Measurements from ENCODE around the gene UFL1.

Gene UFL1

DNA sequence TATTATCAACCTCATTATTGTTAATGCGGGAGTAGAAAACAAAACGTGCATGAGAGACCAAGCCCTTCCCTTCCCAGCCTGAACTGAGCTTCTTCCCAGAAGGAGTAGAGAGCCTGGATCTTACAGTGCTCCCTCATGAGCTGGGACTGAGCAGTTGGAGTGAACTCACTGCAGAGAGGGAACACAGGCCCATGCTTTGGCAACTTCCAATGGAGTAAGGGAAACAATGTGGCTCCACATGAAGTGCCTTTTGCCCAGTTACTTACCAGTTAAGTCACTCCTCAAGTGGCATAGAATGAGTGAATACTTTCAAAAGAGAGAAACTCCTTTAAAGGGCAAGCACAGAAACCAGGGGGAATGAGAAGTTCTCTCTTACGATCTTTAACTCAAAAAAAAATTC lies 53.8 kb downstream of the UFL1 start:
- no peak for DNase-seq (ENCODE audit: low read depth)

- DNase-seq (ENCODE audit: low read depth), result no peak
These were observed 54.6 kb downstream of the UFL1 start for GRCh38 chr6:96576221-96576620.

GRCh38 chr6:96582021-96582420 lies 60.4 kb downstream of the UFL1 start:
- no peak for DNase-seq (ENCODE audit: low read depth)

DNA sequence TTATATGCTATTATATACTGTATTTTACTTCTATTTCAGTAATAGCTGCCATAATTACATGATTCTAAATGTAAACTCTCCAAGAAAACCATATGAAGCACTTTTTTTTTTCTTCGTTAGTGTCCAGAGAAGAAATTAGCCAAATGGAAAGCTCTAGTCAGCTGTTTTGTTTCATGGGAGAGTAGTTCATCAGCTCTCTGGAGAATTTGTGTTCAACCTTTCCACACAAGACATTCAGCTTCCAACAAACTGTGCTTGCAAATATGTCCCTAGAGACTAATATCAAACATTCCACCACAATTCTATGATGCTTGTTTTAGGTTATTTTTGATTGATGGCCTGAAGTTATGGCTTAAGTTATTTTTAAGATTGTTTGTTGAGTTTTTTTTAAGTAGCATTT lies 60.8 kb downstream of the UFL1 start:
- DNase-seq (ENCODE audit: low read depth), result no peak

GRCh38 chr6:96604420-96604819 lies 82.8 kb downstream of the UFL1 start:
- no peak for DNase-seq (ENCODE audit: low read depth)

Data from activated T-helper 1 cell treated with Interleukin-2 at 50 U/mL for 16 hours (primary cell).